Stimulated activated CD8-positive, alpha-beta memory T cell treated with anti-CD3 and anti-CD28 coated beads, Interleukin-15, amount 100 ng/mL, for 1 hour (primary cell): ENCODE data around the gene SUFU.
A peak's percentile ranks its signal among the peaks of the same experiment; 100 is the strongest.
"Not testable (repeated sequence)": the region's sequence is repeated elsewhere in the genome, so short reads cannot be mapped to it uniquely, and the experiment has no call there.

ENCODE experiments used
- DNase-seq: peaks from one replicate; pipeline ENCODE4 v3.0.0-alpha.2; 2020; ENCODE audit warnings: low read depth

SUFU gene

DNA sequence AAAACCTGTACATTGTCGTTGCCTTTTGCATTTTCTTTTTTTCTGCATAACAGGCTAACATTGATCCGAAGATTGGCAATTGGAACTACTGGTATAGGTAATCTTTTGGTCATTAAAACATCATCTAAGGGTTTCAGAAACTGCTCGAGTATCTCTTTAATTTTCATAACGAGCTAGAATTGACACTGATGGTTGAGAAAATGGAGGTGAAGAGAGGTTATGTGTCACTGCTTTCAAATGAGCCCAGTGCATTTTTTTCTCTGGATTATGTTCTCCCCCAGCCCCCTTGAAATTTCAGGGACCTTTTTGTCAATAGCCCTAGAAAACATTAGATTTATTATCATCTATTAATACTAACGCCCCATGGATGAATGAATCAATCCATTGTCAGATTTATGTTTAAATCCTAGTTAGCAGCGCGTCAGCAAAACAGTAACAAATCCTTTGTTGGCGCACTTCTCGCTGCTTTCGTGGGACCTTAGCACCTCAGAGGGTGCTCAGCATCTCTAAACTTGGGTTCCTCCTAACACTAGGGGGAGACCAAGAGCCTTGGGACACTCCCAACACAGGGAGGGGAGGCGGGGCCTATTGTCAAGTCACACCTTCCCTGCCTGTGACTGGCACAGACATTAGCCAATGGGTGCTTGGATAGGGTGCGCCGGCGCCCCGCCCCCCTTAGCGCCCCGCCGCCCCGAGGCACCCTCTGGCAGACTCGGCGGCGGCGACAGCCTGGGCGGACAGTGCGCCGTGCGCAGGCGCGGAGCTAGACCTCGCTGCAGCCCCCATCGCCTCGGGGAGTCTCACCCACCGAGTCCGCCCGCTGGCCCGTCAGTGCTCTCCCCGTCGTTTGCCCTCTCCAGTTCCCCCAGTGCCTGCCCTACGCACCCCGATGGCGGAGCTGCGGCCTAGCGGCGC, at the start of gene SUFU:
Gene SUFU, plus strand, starts transcription at position 709 of the 915 bp plus-strand sequence. Its CDS starts 181 bp downstream, at position 890.
- DNase-seq: peak; percentile 94

DNA sequence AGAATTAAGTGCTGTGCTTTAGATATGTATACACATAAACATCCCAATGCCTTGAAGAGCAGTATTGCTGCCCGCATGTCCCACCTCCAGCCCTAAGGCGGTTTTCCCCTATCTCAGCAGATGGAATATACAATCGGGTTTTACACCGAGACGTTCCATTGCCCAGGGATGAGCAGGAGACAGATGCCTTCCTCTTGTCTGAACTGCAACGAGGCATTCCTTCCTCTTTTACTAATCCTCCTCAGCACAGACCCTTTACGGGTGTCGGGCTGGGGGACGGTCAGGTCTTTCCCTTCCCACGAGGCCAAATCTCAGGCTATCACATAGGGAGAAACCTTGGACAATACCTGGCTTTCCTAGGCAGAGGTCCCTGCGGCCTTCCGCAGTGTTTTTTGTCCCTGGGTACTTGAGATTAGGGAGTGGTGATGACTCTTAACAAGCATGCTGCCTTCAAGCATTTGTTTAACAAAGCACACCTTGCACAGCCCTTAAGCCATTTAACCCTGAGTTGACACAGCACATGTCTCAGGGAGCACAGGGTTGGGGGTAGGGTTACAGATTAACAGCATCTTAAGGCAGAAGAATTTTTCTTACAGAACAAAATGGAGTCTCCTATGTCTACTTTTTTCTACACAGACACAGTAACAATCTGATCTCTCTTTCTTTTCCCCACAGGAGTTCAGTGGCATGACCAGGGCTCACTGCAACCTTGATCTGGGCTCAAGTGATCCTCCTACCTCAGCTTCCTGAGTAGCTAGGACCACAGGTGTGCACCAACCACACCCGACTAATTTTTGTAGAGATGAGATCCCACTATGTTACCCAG, 48.9 kb upstream of the SUFU start:
- not testable (repeated sequence) for DNase-seq

DNA sequence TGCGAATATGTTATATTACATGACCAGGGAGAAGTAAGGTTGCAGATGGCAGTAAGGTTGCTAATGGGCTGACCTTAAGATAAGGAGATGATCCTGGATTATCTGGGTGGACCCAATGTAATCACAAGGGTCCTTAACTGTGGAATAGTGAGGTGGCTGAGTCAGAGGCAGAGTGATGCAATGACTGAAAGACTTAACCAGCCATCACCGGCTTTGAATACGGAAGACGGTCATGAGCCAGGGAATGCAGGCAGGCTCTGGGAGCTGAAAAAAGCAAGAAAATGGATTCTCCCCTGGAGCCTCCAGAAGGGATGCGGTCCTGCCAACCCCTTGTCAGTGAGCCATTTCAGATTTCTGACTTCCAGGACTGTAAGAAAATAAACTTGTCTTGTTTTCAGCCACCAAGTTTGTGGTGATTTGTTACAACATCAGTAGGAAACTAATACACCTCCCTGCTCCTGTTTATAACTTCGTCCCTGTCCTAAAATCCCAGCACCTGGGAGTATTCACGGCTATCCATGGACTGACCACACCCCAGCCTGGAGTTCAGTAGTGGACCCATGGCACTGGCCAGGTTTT, 47.8 kb upstream of the SUFU start:
- DNase-seq: no peak

DNA sequence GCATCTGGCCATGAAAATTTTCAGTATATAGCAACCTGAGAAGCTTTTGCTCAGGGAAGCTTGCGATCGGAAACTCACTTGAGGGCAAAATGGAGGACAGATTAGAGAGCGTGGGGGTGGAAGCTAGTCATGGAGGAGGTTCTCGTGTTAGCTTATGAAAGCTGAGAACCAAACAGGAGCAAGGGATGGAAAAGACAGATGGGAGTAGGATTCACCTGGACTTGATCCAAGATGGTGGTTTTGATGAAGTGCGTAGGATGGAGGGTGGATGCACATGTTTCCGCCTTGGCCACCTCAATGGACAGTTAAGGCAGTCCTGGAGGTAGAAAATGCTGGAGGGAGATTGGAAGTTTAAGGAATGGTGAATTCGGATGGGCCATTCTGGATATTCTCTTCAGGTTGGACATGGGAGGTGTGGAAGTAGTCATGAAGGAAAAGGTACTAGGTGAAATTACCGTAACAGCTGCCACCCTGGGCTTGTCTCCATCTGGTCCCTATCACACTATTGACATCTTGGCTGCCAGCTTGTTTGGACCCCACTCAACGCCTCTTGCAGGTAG, 46.1 kb upstream of the SUFU start:
- DNase-seq: no peak

DNA sequence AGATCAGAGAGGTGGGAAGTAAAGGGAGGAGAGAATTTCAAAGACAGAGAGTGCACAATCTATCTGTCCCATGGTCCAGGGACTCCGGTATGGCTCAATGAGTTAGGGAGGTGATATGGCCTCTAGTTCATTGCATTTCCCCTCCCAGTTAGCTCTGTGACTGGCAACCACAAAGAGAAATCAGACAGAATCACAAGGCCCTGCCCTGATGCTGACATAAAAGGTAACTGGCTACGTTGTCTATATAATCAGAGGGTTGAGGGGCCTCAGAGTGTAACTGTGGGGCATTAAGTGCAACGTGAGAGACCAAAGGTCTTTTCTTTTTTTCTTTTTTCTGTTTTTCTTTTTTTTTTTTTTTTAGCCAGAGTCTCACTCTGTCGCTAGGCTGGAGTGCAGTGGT, 45.1 kb upstream of the SUFU start:
- DNase-seq: no peak

DNA sequence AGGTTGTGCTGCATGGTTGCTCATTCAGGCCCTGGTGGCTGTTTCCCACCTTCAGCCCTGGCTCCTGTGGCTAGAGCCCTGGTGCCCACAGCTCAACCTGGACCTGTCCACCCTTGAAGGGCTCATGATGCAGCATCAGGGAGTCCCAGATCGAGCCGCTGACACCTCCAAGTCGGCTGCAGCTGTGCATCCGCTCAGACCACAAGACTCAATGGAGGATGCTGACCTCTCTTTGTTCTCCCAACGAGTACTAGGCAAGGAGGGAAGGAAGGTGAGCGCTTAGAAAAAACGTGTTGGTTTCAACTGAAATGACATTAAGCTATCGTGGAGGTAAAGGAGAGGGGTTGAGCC, 43.0 kb upstream of the SUFU start:
- no peak for DNase-seq

DNA sequence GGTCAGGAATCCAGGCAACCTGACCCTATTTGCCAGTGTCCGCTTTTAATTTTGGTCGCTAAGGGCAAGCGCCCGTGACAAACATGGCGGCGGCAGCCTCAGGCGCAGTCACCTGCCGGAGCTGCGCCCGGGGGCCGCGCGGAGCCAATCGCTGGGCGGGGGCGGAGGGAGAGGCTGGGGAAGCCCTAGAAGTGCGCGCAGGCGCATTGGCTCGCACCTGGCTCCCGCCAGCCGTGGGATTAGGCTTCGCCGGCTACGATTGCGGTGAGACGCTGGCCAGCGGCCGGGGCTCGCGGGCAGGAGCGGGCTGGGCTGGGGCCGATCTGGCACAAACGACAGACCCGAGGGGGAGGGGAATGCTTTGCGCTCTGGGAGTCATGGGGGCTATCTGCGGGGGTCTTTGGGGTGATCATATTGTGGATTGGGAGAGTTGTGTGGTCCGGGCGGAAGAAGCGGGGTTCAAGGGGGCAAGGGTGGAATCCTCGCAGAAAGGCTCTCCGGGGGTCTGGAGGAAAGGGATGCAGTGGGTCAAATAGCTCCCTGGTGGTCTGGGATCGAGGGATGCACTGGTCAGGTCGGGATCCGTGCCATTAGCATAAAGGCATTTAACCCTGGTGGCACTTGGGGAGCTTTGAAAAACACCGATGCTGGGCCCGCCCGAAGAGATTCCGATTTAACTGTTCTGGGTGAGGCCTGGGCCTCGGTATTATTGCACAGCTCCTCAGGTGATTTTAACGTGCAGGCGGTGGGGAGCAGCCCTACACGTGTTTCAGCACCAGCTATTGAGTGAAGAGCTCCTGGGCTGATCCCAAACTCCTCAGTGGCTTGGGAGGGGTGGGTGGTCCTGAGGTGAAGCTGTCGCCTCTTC, 42.4 kb upstream of the SUFU start:
- peak; percentile 84 for DNase-seq

DNA sequence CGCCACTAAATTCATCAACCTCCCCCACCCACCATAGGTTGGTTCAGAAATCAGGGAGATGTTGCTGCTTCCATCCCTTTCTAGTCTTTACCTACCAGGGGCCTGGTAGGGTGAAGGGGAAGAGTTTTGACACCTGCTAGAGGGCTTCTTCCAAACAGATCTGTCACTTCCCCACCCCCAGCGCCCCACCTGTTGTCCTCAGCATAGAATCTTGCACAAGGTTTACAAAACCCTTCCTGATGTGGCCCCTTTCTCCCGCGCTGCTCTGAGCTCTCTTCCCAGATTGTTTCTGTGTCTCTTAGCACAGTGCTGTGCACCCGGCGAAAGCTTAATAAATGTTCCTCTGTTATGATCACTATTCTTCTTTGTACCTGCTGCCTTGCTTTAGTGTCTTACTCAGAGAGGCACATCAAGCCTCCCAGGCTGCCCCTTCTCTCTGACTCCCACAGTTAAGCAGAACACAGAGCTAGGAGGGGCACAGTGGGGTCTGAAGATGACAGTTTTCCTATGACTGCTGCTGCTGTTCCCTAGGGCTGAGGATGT, 41.2 kb upstream of the SUFU start:
- no peak for DNase-seq

DNA sequence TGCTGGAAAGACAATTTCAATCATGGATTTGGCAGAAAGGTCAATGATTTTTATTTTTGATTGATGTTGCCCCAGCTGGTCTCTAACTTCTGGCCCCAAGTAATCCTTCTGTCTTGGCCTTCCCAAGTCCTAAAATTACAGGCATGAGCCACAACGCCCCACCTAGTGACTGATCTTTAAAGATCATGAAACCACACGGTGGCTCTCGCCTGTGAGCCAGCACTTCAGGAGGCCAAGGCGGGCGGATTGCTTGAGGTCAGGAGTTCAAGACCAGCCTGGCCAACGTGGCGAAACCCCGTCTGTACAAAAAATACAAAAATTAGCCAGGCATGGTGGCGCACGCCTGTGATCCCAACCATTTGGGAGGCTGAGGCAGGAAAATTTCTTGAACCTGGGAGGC, 39.8 kb upstream of the SUFU start:
- no peak for DNase-seq

DNA sequence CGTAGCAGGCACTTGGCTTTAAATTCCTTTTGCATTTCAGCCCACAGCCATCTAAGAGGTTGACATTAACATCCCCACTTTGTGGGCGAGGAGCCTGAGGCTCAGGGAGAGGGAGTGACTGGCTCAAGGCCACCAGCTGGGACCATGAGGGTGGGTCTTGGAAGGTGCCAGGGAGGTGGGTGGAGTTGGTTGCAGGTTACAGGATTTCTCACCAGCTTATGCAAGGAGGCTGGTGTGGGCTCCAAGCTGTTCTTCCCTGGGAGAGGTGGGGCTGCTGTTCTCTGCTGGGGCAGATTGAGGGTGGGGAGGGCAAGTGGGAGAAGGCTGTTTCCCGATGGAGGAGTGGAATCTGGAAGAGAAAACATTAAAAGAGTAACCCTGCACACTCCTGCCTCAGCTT, 38.3 kb upstream of the SUFU start:
- no peak for DNase-seq

DNA sequence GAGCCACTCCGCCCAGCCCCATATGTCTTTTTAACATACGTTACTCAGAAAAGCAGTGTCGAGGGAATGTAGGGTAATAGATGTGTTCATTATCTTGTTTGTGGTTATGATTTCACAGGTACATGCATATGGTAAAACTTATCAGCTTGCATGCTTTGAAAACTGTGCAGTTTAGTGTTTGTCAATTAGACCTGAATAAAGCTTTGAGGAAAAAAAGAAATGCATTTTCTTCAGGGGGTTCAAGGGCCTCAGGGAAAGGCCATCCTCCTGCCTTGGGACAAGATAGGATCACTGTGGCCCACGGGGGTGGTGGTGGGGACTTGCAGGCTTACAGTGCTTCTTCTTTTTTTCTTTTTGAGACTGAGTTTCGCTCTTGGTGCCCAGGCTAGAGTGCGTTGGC, 36.5 kb upstream of the SUFU start:
- no peak for DNase-seq

DNA sequence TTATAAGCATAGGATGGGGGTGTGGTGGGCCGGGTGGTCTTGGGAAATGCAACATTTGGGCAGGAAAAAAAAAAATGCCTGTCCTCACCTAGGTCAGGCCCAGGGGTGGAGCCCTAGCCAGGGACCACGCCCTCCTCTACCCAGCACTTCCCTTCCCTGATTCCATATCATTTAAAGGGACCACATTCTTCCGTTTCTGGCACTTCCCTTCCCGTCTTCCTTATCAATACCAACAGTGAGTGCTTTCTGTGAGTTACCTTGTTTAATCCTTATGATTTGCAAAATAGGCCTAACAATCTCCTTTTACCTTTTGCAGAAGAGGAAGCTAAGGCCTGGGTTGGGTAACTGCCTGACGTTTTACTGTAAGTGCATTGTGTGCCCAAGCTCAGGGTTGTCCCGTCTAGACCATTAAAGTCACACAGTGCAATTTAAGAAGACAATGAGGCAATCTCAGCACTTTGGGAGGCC, 35.8 kb upstream of the SUFU start:
- no peak for DNase-seq

DNA sequence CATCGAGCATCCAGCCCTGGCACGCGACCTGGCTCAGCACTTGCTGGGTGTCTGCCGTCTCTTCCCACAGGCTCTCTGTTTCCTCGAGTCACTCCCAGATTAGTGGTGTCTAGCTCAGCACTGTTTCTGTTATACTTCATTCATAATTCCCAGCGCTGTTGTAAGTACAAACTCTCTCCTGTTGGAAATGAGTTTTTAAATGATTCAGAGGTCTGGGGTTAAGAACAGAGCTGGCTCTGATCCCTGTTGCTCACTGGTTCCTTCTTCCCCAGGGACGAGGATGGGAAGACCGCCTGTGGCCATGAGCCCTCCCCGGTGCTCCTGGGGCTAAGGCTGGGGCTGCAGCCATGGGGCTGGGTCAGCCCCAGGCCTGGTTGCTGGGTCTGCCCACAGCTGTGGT, 35.1 kb upstream of the SUFU start:
- no peak for DNase-seq

DNA sequence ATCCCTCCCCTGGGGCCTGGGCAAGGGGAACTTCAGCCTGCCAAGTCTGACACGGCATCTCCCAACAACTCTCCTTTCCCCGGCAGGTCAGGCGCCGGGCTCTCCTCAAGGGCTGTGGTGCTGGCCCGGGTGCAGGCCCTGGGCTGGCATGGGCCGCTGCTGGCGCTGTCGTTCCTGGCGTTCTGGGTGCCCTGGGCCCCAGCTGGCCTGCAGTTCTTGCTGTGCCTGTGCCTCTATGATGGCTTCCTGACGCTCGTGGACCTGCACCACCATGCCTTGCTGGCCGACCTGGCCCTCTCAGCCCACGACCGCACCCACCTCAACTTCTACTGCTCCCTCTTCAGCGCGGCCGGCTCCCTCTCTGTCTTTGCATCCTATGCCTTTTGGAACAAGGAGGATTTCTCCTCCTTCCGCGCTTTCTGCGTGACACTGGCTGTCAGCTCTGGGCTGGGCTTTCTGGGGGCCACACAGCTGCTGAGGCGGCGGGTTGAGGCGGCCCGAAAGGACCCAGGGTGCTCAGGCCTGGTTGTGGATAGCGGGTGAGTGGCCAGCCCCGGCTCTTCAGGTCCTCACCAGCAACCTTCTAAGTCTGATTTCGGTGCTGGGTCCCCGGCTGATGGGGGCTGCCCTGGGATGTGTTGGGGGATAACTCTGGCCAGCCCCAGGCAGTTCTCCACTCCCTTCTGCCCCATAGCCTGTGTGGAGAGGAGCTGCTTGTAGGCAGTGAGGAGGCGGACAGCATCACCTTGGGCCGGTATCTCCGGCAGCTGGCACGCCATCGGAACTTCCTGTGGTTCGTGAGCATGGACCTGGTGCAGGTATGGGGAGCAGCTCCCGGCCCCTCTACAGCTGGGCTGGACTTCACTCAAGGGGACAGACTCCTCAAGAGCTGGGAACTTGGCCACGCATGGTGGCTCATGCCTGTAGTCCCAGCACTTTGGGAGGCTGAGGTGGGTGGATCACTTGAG, 32.9 kb upstream of the SUFU start:
- no peak for DNase-seq

DNA sequence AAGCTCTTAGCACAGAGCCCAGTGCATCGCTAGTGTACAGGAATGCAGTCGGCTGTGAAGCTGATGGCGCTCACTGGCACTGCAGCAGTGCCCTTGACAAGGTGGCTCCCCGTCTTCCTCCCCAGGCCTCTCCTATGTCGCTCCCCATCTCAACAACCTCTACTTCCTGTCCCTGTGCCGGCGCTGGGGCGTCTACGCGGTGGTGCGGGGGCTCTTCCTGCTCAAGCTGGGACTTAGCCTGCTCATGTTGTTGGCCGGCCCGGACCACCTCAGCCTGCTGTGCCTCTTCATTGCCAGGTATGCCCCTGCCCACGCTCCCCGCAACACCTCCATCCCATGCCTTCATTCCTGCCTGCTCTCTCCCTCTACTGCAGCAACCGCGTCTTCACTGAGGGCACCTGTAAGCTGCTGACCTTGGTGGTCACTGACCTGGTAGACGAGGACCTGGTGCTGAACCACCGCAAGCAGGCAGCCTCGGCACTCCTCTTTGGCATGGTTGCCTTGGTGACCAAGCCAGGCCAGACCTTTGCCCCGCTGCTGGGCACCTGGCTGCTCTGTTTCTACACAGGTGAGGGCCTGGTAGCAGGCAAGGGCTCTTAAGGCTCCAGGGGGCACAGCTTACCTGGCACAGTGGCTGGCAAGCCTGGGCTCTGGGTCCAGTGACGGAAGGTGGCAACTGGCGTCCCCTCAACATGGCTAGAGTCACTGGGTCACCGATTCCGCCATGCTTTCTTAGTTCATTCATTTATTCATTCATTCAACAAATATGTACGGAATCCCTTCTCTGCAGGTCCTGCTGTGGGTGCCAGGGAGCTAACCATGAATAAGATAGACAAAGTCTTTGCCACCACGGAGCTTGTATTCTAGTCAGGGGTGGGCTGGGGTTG, 30.1 kb upstream of the SUFU start:
- DNase-seq: no peak

DNA sequence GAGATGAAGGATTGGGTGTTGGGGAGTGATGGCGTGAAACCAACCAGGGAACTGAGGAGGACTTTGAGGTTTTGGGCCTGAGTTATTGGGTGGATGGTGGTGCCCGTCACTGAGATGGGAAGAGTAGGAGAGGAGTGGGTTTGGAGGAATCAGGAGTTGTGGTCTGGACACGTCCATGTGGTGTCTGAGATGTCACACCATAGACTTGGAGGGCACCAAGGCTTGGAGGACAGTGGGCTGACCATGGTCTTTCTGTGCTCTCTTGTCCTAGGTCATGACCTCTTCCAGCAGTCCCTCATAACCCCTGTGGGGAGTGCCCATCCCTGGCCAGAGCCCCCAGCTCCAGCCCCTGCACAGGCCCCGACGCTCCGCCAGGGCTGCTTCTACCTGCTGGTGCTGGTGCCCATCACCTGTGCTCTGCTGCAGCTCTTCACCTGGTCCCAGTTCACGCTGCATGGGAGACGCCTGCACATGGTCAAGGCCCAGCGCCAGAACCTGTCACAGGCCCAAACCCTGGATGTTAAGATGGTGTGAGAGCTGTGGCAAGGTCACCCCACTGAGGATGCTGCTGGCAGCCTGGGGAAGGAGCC, 28.2 kb upstream of the SUFU start:
- no peak for DNase-seq

DNA sequence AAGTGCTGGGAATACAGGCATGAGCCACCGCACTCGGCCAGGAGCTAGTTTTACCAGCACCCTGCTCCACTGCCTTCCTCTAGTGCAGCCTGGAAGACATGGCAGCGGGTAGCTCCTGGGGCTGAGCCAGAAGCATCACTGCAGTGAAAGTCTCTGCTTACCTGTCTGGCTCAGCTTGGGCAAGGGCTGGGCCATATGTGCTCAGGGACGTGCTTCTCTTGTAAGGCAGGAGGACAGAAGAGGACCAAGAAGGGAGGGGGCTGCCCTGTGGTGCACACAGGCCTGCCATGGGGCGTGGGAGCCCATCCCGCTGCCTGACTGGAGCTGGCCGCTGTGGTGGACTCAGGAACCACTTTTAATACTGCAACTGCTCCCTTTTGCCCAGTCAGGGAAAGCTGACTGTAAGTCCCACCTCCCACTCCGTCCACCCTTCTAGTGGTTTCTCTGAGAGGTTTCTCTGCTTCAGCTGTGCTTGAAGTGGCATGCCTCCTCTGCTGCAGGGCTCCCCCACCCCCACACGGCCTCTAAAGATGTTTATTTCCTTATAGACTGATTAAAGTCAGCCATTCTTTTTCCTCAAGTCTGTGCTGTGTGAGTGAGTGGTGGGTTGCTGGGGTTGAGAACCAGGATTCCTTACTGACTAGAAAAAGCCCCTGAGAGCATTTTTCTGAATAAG, 27.2 kb upstream of the SUFU start:
- DNase-seq: no peak

DNA sequence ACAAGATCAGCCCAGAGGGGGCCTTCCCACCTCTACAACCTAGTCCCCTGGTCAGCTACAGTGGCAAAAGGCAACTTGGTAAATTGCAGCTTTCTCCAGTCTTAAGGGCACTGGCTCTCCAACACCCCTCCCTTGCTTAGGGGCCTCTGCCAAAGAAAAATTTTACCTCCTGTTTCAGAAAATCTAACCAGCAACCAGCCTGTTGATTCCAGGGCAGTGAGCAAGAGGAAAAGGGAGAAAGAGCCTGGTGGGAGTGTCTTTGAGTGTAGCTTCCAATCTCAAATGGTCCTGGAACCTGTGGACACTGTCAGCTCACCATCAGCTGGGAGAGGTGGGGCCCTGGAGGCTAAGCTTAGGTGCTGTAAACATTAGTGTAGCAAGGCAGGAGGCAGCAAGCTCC, 24.1 kb upstream of the SUFU start:
- DNase-seq: no peak
